ENCODE data around the gene VDAC2.
A peak's percentile ranks its signal among the peaks of the same experiment; 100 is the strongest.

VDAC2 gene

GRCh38 chr10:75230600-75231038 lies 20.0 kb downstream of the VDAC2 start:
- DNase-seq (ENCODE audit: low read depth in 2 of 2): peak; percentile 81 to 92

- no peak for DNase-seq (ENCODE audit: low read depth in 2 of 2)
Measured at GRCh38 chr10:75231672-75232581, 21.3 kb downstream of the VDAC2 start.

- no peak for DNase-seq (ENCODE audit: low read depth in 2 of 2)
Measured at GRCh38 chr10:75233444-75234016, 22.9 kb downstream of the VDAC2 start.

- peak; percentile 95 for DNase-seq (ENCODE audit: low read depth in 2 of 2)
Measured at GRCh38 chr10:75234017-75234682, 23.6 kb downstream of the VDAC2 start.

GRCh38 chr10:75234683-75235374 lies 24.2 kb downstream of the VDAC2 start:
- peak in 1 of 2 donors; percentile 14 for DNase-seq (ENCODE audit: low read depth in 2 of 2)

- peak; percentile 82 to 89 for DNase-seq (ENCODE audit: low read depth in 2 of 2)
Measured at GRCh38 chr10:75235375-75236177, 25.0 kb downstream of the VDAC2 start, which contains the start of gene COMTD1. COMTD1 (minus strand) TSS chr10:75235957; CDS start chr10:75235928, 29 bp downstream.

- DNase-seq (ENCODE audit: low read depth in 2 of 2): no peak
Measured at GRCh38 chr10:75236178-75236825, 25.7 kb downstream of the VDAC2 start.

GRCh38 chr10:75238182-75239095 lies 27.8 kb downstream of the VDAC2 start:
- no peak for DNase-seq (ENCODE audit: low read depth in 2 of 2)

- no peak for DNase-seq (ENCODE audit: low read depth in 2 of 2)
Measured at GRCh38 chr10:75239096-75239790, 28.6 kb downstream of the VDAC2 start.

- DNase-seq (ENCODE audit: low read depth in 2 of 2): no peak
Measured at GRCh38 chr10:75240329-75241076, 29.9 kb downstream of the VDAC2 start.

- no peak for DNase-seq (ENCODE audit: low read depth in 2 of 2)
Measured at GRCh38 chr10:75243426-75243825, 32.8 kb downstream of the VDAC2 start.

- DNase-seq (ENCODE audit: low read depth in 2 of 2): no peak
Measured at GRCh38 chr10:75244487-75245353, 34.1 kb downstream of the VDAC2 start.

GRCh38 chr10:75245354-75246250 lies 35.0 kb downstream of the VDAC2 start:
- DNase-seq (ENCODE audit: low read depth in 2 of 2): no peak

- DNase-seq (ENCODE audit: low read depth in 2 of 2): no peak
Measured at GRCh38 chr10:75246506-75246905, 35.9 kb downstream of the VDAC2 start.

GRCh38 chr10:75247797-75248196 lies 37.2 kb downstream of the VDAC2 start:
- DNase-seq (ENCODE audit: low read depth in 2 of 2): no peak

- DNase-seq (ENCODE audit: low read depth in 2 of 2): no peak
Measured at GRCh38 chr10:75250934-75251333, 40.3 kb downstream of the VDAC2 start.
